SK-N-MC (cell line): Measurements from ENCODE around the gene NRP2.

Source experiments
- EZH2 ChIP-seq: fragments of 200-600 bp; sonication (generic); IDR thresholded peaks from one replicate; pipeline ENCODE4 v1.6.1; 2017; ENCODE audit warnings: antibody characterized with exemption
- FOXP2 ChIP-seq: optimal IDR thresholded peaks from 2 replicates; pipeline ENCODE3; 2011; ENCODE audit warnings: mild to moderate bottlenecking, moderate library complexity; ENCODE audit not compliant: insufficient read depth; ENCODE audit errors: extremely low read length, control extremely low read depth
- POLR2AphosphoS5 ChIP-seq: IDR thresholded peaks from 2 replicates; pipeline ENCODE4 v1.6.1; 2012; ENCODE audit warnings: mild to moderate bottlenecking, low read depth, low read length, borderline replicate concordance

- no peak for TF ChIP-seq EZH2
- TF ChIP-seq POLR2AphosphoS5, result no peak
- no peak for TF ChIP-seq FOXP2
Measured at GRCh38 chr2:205803500-205803899, 121.2 kb downstream of the NRP2 start.
